GM23338 (cell line): Measurements from ENCODE around the gene LRRC47. TPM values are rescaled to one million over a fixed set of nuclear protein-coding genes. Genes with fewer than 3 reads are reported as not detected.

Experiments used
- ATAC-seq: fragments of 200-7000 bp; cut with Tn5 transposase; 3 replicates; pipeline ENCODE4 v1.9.1; 2020
- DNase-seq: peaks from one replicate; pipeline ENCODE4 v3.0.0-alpha.2; 2015; ENCODE audit warnings: low spot score
- H2AFZ ChIP-seq: fragments of 200-600 bp; sonication (generic); 2 replicates; pipeline ENCODE4 v1.8.0; 2016; ENCODE audit warnings: antibody characterized with exemption, mild to moderate bottlenecking, moderate library complexity
- H3F3A ChIP-seq: fragments of 200-600 bp; sonication (generic); replicated peaks from 2 replicates; pipeline ENCODE4 v1.8.0; 2017; ENCODE audit warnings: antibody characterized with exemption, mixed run types, low read depth
- H3K27ac ChIP-seq: fragments of 200-600 bp; sonication (generic); 2 replicates; pipeline ENCODE4 v1.6.1; 2016; ENCODE audit warnings: low read depth
- H3K27me3 ChIP-seq: fragments of 200-600 bp; sonication (generic); 2 replicates; pipeline ENCODE4 v1.8.0; 2016; ENCODE audit warnings: mild to moderate bottlenecking, mixed run types, moderate library complexity; ENCODE audit not compliant: insufficient read depth
- H3K36me3 ChIP-seq: fragments of 200-600 bp; sonication (generic); 2 replicates; pipeline ENCODE4 v1.8.0; 2016; ENCODE audit warnings: mild to moderate bottlenecking; ENCODE audit not compliant: insufficient read depth
- H3K4me1 ChIP-seq: fragments of 200-600 bp; sonication (generic); 2 replicates; pipeline ENCODE4 v1.8.0; 2016; ENCODE audit warnings: mild to moderate bottlenecking, moderate library complexity; ENCODE audit not compliant: insufficient read depth
- H3K4me2 ChIP-seq: fragments of 200-600 bp; sonication (generic); 2 replicates; pipeline ENCODE4 v1.7.1; 2017; ENCODE audit warnings: mixed run types
- H3K4me3 ChIP-seq: fragments of 200-600 bp; sonication (generic); 2 replicates; pipeline ENCODE4 v1.6.1; 2016; ENCODE audit warnings: mixed run types
- H3K79me2 ChIP-seq: fragments of 200-600 bp; sonication (generic); replicated peaks from 2 replicates; pipeline ENCODE4 v1.8.0; 2017; ENCODE audit warnings: mild to moderate bottlenecking; ENCODE audit not compliant: insufficient read depth
- H3K9me2 ChIP-seq: fragments of 200-600 bp; sonication (generic); 2 replicates; pipeline ENCODE4 v1.8.0; 2017; ENCODE audit not compliant: insufficient read depth
- H4K20me1 ChIP-seq: fragments of 200-600 bp; sonication (generic); replicated peaks from 2 replicates; pipeline ENCODE4 v1.8.0; 2017; ENCODE audit warnings: mild to moderate bottlenecking; ENCODE audit not compliant: insufficient read depth
- H3K27ac Mint-ChIP-seq: 2 replicates; pipeline ENCODE4 v1.8.0; 2020; ENCODE audit warnings: inconsistent platforms, mild to moderate bottlenecking, moderate library complexity, mixed read lengths
- H3K27me3 Mint-ChIP-seq: 3 replicates; pipeline ENCODE4 v1.8.0; 2022; ENCODE audit warnings: low read depth, mild to moderate bottlenecking, moderate library complexity, mixed read lengths, inconsistent platforms; ENCODE audit not compliant: insufficient read depth, poor library complexity
- H3K36me3 Mint-ChIP-seq: 3 replicates; pipeline ENCODE4 v1.8.0; 2021; ENCODE audit warnings: low read depth, mild to moderate bottlenecking, inconsistent platforms, moderate library complexity, mixed read lengths
- H3K4me1 Mint-ChIP-seq: 3 replicates; pipeline ENCODE4 v1.8.0; 2020; ENCODE audit warnings: mild to moderate bottlenecking, inconsistent platforms, mixed read lengths
- H3K4me3 Mint-ChIP-seq: 3 replicates; pipeline ENCODE4 v1.8.0; 2021; ENCODE audit warnings: moderate library complexity, mild to moderate bottlenecking, inconsistent platforms, mixed read lengths
- H3K9me3 Mint-ChIP-seq: 3 replicates; pipeline ENCODE4 v1.8.0; 2020; ENCODE audit warnings: moderate library complexity, mild to moderate bottlenecking, inconsistent platforms, mixed read lengths
- CREB1 ChIP-seq: fragments of 250-450 bp; sonication (Bioruptor Pico); IDR thresholded peaks from 2 replicates; pipeline ENCODE4 v1.5.0; 2020; ENCODE audit warnings: low read depth, mild to moderate bottlenecking, moderate library complexity
- EZH2 ChIP-seq: fragments of 200-600 bp; sonication (generic); IDR thresholded peaks from one replicate; pipeline ENCODE4 v1.8.0; 2017; ENCODE audit warnings: antibody characterized with exemption, mild to moderate bottlenecking, low read depth; ENCODE audit not compliant: unreplicated experiment
- EZH2phosphoT487 ChIP-seq: fragments of 200-600 bp; sonication (generic); IDR thresholded peaks from one replicate; pipeline ENCODE4 v1.8.1; 2018; ENCODE audit warnings: antibody characterized with exemption; ENCODE audit not compliant: unreplicated experiment
- JUNB ChIP-seq: IDR thresholded peaks from one replicate; pipeline ENCODE4 v1.6.1; 2016; ENCODE audit warnings: antibody characterized with exemption; ENCODE audit not compliant: unreplicated experiment
- NANOG ChIP-seq: IDR thresholded peaks from 2 replicates; pipeline ENCODE4 v1.6.1; 2016; ENCODE audit warnings: antibody characterized with exemption, borderline replicate concordance
- REST ChIP-seq: IDR thresholded peaks from one replicate; pipeline ENCODE4 v1.6.1; 2018; ENCODE audit warnings: antibody characterized with exemption; ENCODE audit not compliant: unreplicated experiment
- STAT1 ChIP-seq: IDR thresholded peaks from one replicate; pipeline ENCODE4 v1.6.1; 2016; ENCODE audit warnings: antibody characterized with exemption; ENCODE audit not compliant: unreplicated experiment
- ZNF114 ChIP-seq: fragments of 250-450 bp; sonication (Bioruptor Pico); IDR thresholded peaks from 2 replicates; pipeline ENCODE4 v1.5.0; 2020; ENCODE audit warnings: mild to moderate bottlenecking, moderate library complexity
- ZNF331 ChIP-seq: fragments of 250-450 bp; sonication (Bioruptor Pico); IDR thresholded peaks from 2 replicates; pipeline ENCODE4 v1.5.0; 2020; ENCODE audit warnings: low read depth, mild to moderate bottlenecking, moderate library complexity
- polyA plus RNA-seq: library from polyadenylated mRNA; unstranded; fragments of >200 nt; fragmentation: Nextera tagmentation; extraction: Ambion mirVana; gene quantifications from 2 replicates; pipeline ENCODE4 v1.2.1, GENCODE V29; 2016
- total RNA-seq: library from RNA; depleted of rRNA; stranded (reverse); fragments of >200 nt; shearing (Covaris generic); gene quantifications from 2 replicates; pipeline ENCODE4 v1.2.3, GENCODE V29; 2014
- TF ChIP-seq, protein P1 (sequence below): fragments of 250-450 bp; sonication (Bioruptor Pico); IDR thresholded peaks from 2 replicates; pipeline ENCODE4 v1.5.0; 2020; ENCODE audit warnings: mild to moderate bottlenecking, moderate library complexity
- TF ChIP-seq, protein P2 (sequence below): IDR thresholded peaks from 2 replicates; pipeline ENCODE4 v1.6.1; 2016; ENCODE audit warnings: antibody characterized with exemption

Gene LRRC47
- total and polyA plus RNA-seq, 2 experiments from 2014 or later: 15.8 to 76.8 TPM

DNA sequence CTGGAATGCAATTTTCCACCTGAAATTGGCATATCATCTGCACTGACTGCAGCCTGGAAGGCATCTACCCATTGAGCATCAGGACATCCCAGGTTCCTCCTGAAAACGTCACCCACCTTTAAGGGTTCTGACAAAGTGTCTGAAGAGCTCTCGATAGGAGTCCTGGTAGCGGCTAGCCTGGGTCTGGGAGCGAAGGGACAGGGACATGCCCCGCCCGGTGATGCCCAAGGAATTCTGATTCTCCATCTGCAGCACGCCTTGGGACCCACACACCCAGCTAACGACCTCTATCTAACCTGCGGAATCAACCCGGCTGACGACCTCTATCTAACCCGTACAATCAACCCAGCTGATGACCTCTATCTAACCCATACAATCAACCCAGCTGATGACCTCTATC lies 57.4 kb downstream of the LRRC47 start:
- TF ChIP-seq EZH2phosphoT487 (no peak), ZNF331 (no peak), EZH2 (no peak), STAT1 (no peak), ZNF114 (no peak)
- 0 out of 2 replicates have a peak, but pooled peaks cover 3% of the 10 kb centered on the region for H3F3A ChIP-seq
- no peaks in the 10 kb centered on the region for H3K27me3 ChIP-seq
- H3K9me2 ChIP-seq: no peaks in the 10 kb centered on the region
- no peak overlapping the region for H3K4me3 ChIP-seq
- Mint-ChIP-seq H3K36me3 (peaks cover 49% of the 10 kb centered on the region), H3K4me3 (no peak overlapping the region), H3K27ac (no peak overlapping the region), H3K9me3 (no peaks in the 10 kb centered on the region), H3K27me3 (no peaks in the 10 kb centered on the region), H3K4me1 (peaks cover 7% of the 10 kb centered on the region; the same call in 2 of the 3 replicates)
- no peak for DNase-seq
- H3K27ac ChIP-seq: no peak overlapping the region
- H3K36me3 ChIP-seq: peaks cover 8% of the 10 kb centered on the region; the same call in 1 of the 2 replicates
- H4K20me1 ChIP-seq: peaks cover 18% of the 10 kb centered on the region
- H3K4me2 ChIP-seq: no peak overlapping the region
- no peak overlapping the region for H2AFZ ChIP-seq
- peaks cover 12% of the 10 kb centered on the region for H3K79me2 ChIP-seq
- ATAC-seq: no peak
- peaks cover 2% of the 10 kb centered on the region; the same call in 1 of the 2 replicates for H3K4me1 ChIP-seq

- ATAC-seq (no peak), DNase-seq (no peak)
- Mint-ChIP-seq H3K4me3 (no peak overlapping the region), H3K9me3 (no peaks in the 10 kb centered on the region), H3K4me1 (peaks cover 12% of the 10 kb centered on the region), H3K27ac (no peak overlapping the region), H3K27me3 (peaks cover 6% of the 10 kb centered on the region), H3K36me3 (peaks cover 30% of the 10 kb centered on the region)
- peaks cover 12% of the 10 kb centered on the region; the same call in 1 of the 2 replicates for H3K4me1 ChIP-seq
- H3K27ac ChIP-seq: no peak overlapping the region
- H3K9me2 ChIP-seq: no peaks in the 10 kb centered on the region
- peaks cover 9% of the 10 kb centered on the region; the same call in 1 of the 2 replicates for H4K20me1 ChIP-seq
- H3K4me2 ChIP-seq: no peak overlapping the region
- H3K27me3 ChIP-seq: no peaks in the 10 kb centered on the region
- no peak overlapping the region for H2AFZ ChIP-seq
- H3K36me3 ChIP-seq: peaks cover 8% of the 10 kb centered on the region; the same call in 1 of the 2 replicates
- H3K79me2 ChIP-seq: no peaks in the 10 kb centered on the region
- H3F3A ChIP-seq: 0 out of 2 replicates have a peak, but pooled peaks cover 4% of the 10 kb centered on the region
- no peak overlapping the region for H3K4me3 ChIP-seq
- no peak for TF ChIP-seq CREB1 (CRISPR knock-in tag)
- no peak for TF ChIP-seq JUNB
- TF ChIP-seq EZH2phosphoT487: no peak
- no peak for TF ChIP-seq EZH2
- no peak for TF ChIP-seq ZNF331
- TF ChIP-seq ZNF114: no peak
- no peak for TF ChIP-seq NANOG
- TF ChIP-seq, protein P1, sequence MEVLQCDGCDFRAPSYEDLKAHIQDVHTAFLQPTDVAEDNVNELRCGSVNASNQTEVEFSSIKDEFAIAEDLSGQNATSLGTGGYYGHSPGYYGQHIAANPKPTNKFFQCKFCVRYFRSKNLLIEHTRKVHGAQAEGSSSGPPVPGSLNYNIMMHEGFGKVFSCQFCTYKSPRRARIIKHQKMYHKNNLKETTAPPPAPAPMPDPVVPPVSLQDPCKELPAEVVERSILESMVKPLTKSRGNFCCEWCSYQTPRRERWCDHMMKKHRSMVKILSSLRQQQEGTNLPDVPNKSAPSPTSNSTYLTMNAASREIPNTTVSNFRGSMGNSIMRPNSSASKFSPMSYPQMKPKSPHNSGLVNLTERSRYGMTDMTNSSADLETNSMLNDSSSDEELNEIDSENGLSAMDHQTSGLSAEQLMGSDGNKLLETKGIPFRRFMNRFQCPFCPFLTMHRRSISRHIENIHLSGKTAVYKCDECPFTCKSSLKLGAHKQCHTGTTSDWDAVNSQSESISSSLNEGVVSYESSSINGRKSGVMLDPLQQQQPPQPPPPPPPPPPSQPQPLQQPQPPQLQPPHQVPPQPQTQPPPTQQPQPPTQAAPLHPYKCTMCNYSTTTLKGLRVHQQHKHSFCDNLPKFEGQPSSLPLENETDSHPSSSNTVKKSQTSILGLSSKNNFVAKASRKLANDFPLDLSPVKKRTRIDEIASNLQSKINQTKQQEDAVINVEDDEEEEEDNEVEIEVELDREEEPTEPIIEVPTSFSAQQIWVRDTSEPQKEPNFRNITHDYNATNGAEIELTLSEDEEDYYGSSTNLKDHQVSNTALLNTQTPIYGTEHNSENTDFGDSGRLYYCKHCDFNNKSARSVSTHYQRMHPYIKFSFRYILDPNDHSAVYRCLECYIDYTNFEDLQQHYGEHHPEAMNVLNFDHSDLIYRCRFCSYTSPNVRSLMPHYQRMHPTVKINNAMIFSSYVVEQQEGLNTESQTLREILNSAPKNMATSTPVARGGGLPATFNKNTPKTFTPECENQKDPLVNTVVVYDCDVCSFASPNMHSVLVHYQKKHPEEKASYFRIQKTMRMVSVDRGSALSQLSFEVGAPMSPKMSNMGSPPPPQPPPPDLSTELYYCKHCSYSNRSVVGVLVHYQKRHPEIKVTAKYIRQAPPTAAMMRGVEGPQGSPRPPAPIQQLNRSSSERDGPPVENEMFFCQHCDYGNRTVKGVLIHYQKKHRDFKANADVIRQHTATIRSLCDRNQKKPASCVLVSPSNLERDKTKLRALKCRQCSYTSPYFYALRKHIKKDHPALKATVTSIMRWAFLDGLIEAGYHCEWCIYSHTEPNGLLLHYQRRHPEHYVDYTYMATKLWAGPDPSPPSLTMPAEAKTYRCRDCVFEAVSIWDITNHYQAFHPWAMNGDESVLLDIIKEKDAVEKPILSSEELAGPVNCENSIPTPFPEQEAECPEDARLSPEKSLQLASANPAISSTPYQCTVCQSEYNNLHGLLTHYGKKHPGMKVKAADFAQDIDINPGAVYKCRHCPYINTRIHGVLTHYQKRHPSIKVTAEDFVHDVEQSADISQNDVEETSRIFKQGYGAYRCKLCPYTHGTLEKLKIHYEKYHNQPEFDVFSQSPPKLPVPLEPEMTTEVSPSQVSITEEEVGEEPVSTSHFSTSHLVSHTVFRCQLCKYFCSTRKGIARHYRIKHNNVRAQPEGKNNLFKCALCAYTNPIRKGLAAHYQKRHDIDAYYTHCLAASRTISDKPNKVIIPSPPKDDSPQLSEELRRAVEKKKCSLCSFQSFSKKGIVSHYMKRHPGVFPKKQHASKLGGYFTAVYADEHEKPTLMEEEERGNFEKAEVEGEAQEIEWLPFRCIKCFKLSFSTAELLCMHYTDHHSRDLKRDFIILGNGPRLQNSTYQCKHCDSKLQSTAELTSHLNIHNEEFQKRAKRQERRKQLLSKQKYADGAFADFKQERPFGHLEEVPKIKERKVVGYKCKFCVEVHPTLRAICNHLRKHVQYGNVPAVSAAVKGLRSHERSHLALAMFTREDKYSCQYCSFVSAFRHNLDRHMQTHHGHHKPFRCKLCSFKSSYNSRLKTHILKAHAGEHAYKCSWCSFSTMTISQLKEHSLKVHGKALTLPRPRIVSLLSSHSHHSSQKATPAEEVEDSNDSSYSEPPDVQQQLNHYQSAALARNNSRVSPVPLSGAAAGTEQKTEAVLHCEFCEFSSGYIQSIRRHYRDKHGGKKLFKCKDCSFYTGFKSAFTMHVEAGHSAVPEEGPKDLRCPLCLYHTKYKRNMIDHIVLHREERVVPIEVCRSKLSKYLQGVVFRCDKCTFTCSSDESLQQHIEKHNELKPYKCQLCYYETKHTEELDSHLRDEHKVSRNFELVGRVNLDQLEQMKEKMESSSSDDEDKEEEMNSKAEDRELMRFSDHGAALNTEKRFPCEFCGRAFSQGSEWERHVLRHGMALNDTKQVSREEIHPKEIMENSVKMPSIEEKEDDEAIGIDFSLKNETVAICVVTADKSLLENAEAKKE (CRISPR knock-in tag): no peak
- TF ChIP-seq, protein P2, sequence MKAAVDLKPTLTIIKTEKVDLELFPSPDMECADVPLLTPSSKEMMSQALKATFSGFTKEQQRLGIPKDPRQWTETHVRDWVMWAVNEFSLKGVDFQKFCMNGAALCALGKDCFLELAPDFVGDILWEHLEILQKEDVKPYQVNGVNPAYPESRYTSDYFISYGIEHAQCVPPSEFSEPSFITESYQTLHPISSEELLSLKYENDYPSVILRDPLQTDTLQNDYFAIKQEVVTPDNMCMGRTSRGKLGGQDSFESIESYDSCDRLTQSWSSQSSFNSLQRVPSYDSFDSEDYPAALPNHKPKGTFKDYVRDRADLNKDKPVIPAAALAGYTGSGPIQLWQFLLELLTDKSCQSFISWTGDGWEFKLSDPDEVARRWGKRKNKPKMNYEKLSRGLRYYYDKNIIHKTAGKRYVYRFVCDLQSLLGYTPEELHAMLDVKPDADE: no peak
- TF ChIP-seq STAT1: no peak
- no peak for TF ChIP-seq REST
These were observed 59.6 kb downstream of the LRRC47 start for GRCh38 chr1:3736708-3737107.
